Breast epithelium (tissue), 4 donors: ENCODE measurements around the gene CCL3. TPM values are rescaled to one million over a fixed set of nuclear protein-coding genes. Genes with fewer than 3 reads are reported as not detected.

Source experiments
- DNase-seq, 2 donors: peaks; one replicate each; pipeline ENCODE4 v3.0.0-alpha.2; 2019; ENCODE audit warnings: low spot score in 2 of 2
- H3K27ac ChIP-seq, 2 donors: fragments of 200-600 bp; sonication (generic) in 1 of 2; one replicate each; pipeline ENCODE4 v1.5.1; 2016 to 2019; ENCODE audit warnings: mild to moderate bottlenecking in 1 of 2
- H3K27me3 ChIP-seq, 2 donors: fragments of 200-600 bp; sonication (generic) in 1 of 2; one replicate each; pipeline versions ENCODE4 v1.5.1 to v1.6.0; 2017 to 2019; ENCODE audit warnings: control low read depth in 1 of 2, mild to moderate bottlenecking in 1 of 2
- H3K36me3 ChIP-seq: fragments of 200-600 bp; one replicate; pipeline ENCODE4 v1.5.1; 2019
- H3K4me1 ChIP-seq, 2 donors: fragments of 200-600 bp; sonication (generic); one replicate each; pipeline ENCODE4 v1.5.1; 2016 to 2019; ENCODE audit warnings: control low read depth in 1 of 2
- H3K4me3 ChIP-seq, 3 donors: fragments of 200-600 bp; sonication (generic); 1 replicate in 2 of 3; 2 replicates in 1 of 3; pipeline ENCODE4 v1.5.1; 2016 to 2019; ENCODE audit warnings: mild to moderate bottlenecking in 3 of 3, moderate library complexity in 2 of 3
- H3K9me3 ChIP-seq, 2 donors: fragments of 200-600 bp; sonication (generic) in 1 of 2; one replicate each; pipeline ENCODE4 v1.5.1; 2016 to 2019; ENCODE audit warnings: control low read depth in 1 of 2
- CTCF ChIP-seq, 3 donors: fragments of 450-650 bp; IDR thresholded peaks; one replicate each; pipeline ENCODE4 v1.5.1; 2016 to 2017; ENCODE audit warnings: antibody characterized with exemption in 3 of 3, mild to moderate bottlenecking in 3 of 3, moderate library complexity in 3 of 3
- POLR2A ChIP-seq: fragments of 450-650 bp; IDR thresholded peaks from one replicate; pipeline ENCODE4 v1.6.1; 2016; ENCODE audit warnings: antibody characterized with exemption, mild to moderate bottlenecking, moderate library complexity
- POLR2AphosphoS5 ChIP-seq, 3 donors: sonication (generic); formaldehyde crosslinking; IDR thresholded peaks; one replicate each; pipeline ENCODE4 v1.6.1; 2017; ENCODE audit warnings: antibody characterized with exemption in 3 of 3
- intact Hi-C: fragments of 100-400 bp; cut with DNase I; formaldehyde crosslinking; loops from one replicate; pipeline ENCODE4 v1.15.1; 2023; ENCODE audit warnings: low total_unique reads
- total RNA-seq, 3 donors: library from RNA; depleted of rRNA; stranded (reverse); fragments of >200 nt; gene quantifications; one replicate each; pipeline ENCODE4 v1.1.0, GENCODE V29; 2016

CCL3 gene
- total RNA-seq, 3 donors from 2014 or later = 0.96 to 10.8 TPM; not detected in 1

GRCh38 chr17:36128411-36128978 is 38.6 kb upstream of the CCL3 start:
- no peak for TF ChIP-seq POLR2AphosphoS5 (IDR thresholded peaks at IDR 0.05)
- no peak for TF ChIP-seq POLR2A
- no peak for TF ChIP-seq CTCF (IDR thresholded peaks at IDR 0.05)
- peaks cover 20 to 21% of the 10 kb centered on the region in 2 donors for H3K9me3 ChIP-seq
- H3K4me1 ChIP-seq = no peaks in the 10 kb centered on the region
- no peaks in the 10 kb centered on the region for H3K36me3 ChIP-seq
- intact Hi-C loops = no loop called here
- no peak overlapping the region for H3K4me3 ChIP-seq
- no peaks in the 10 kb centered on the region for H3K27me3 ChIP-seq
- DNase-seq = no peak
- H3K27ac ChIP-seq = no peak overlapping the region

GRCh38 chr17:36127911-36128310 is 38.0 kb upstream of the CCL3 start:
- DNase-seq = no peak
- no peaks in the 10 kb centered on the region for H3K4me1 ChIP-seq
- peaks cover 20 to 21% of the 10 kb centered on the region in 2 donors for H3K9me3 ChIP-seq
- intact Hi-C loops = no loop called here
- TF ChIP-seq POLR2A (no peak), CTCF (IDR thresholded peaks at IDR 0.05) (no peak), POLR2AphosphoS5 (IDR thresholded peaks at IDR 0.05) (no peak)
- H3K36me3 ChIP-seq = no peaks in the 10 kb centered on the region
- no peak overlapping the region for H3K4me3 ChIP-seq
- H3K27ac ChIP-seq = no peak overlapping the region
- no peaks in the 10 kb centered on the region for H3K27me3 ChIP-seq

DNA sequence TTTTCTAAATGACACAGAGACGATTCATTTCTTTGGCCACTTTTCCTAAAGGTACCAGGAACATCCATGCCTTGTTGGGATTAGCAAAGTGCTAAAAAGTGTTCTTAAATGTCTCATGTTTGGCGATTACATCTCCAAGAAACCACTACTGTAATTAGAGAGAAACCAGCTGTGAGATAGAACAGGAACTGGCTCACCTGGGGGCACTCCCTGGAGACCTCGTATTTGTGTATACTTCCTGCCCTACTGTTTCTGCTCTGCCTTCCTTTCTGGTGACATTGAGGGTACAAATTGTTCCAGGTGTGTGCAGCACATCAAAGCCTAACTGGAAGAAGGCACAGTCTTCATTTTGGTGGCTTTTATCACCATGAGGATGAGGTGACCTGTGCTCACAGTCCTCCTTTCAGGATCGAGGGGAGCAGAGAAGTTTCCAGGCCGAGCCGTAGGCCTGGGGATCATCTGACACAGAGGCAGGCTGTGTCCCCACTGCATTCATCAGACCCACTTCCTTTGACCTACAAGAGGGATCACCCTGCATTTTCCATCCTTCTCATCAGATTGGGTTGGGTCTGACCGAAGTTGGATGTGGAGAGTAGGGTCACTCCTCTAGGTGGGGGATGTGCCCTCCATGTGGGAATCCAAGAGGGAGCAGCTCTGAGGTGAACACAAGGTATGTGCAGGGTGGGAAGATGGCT is 37.4 kb upstream of the CCL3 start:
- TF ChIP-seq CTCF (IDR thresholded peaks at IDR 0.05) (no peak), POLR2AphosphoS5 (IDR thresholded peaks at IDR 0.05) (no peak), POLR2A (no peak)
- H3K27me3 ChIP-seq = no peaks in the 10 kb centered on the region
- no peaks in the 10 kb centered on the region for H3K36me3 ChIP-seq
- no peak overlapping the region for H3K27ac ChIP-seq
- H3K4me1 ChIP-seq = no peaks in the 10 kb centered on the region
- no peak overlapping the region for H3K4me3 ChIP-seq
- peaks cover 20 to 21% of the 10 kb centered on the region in 2 donors for H3K9me3 ChIP-seq
- no peak for DNase-seq
- intact Hi-C loops = no loop called here

- intact Hi-C loops = no loop called here
- DNase-seq = no peak
- H3K4me1 ChIP-seq = no peaks in the 10 kb centered on the region
- no peak overlapping the region for H3K27ac ChIP-seq
- no peaks in the 10 kb centered on the region for H3K27me3 ChIP-seq
- H3K4me3 ChIP-seq = no peak overlapping the region
- H3K9me3 ChIP-seq = peaks cover 20 to 21% of the 10 kb centered on the region in 2 donors
- TF ChIP-seq POLR2A (no peak), CTCF (IDR thresholded peaks at IDR 0.05) (no peak), POLR2AphosphoS5 (IDR thresholded peaks at IDR 0.05) (no peak)
- no peaks in the 10 kb centered on the region for H3K36me3 ChIP-seq
These were observed 35.2 kb upstream of the CCL3 start for GRCh38 chr17:36124879-36125824.
